Measurements from ENCODE around the gene CEP112. TPM values are rescaled to one million over a fixed set of nuclear protein-coding genes. Genes with fewer than 3 reads are reported as not detected.

The CEP112 gene
- total and polyA plus RNA-seq, 2 experiments from 2014 or later, result 4.0 to 4.3 TPM

DNA sequence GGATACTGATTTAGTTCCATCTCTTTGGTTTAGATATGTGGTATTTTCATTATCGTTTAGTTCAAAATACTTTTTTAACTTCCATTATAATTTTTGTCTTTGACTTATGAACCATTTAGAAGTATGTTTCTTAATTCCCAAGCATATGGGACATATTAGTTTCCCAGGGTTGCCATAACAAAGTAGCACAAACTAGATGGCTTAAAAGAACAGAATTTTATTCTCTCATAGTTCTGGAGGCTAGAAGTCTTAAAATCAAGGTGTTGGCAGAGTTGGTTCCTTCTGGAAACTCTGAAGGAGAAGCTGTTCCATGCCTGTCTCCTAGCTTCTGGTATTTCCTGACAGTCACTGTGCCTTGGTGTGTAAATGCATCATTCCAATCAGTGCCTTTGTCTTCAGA lies 339.0 kb downstream of the CEP112 start:
- Histone ChIP-seq H3K27me3 (ENCODE audit: insufficient read depth) (no peaks in the 10 kb centered on the region), H3F3A (replicated peaks; ENCODE audit: low read depth) (no peaks in the 10 kb centered on the region), H3K4me2 (no peak overlapping the region), H3K27ac (ENCODE audit: low read depth) (no peak overlapping the region), H3K4me1 (ENCODE audit: insufficient read depth) (no peaks in the 10 kb centered on the region), H3K9me2 (ENCODE audit: insufficient read depth) (peaks cover 4% of the 10 kb centered on the region; the same call in 1 of the 2 replicates), H3K79me2 (replicated peaks; ENCODE audit: insufficient read depth) (no peaks in the 10 kb centered on the region), H3K4me3 (no peak overlapping the region), H3K36me3 (ENCODE audit: insufficient read depth) (no peaks in the 10 kb centered on the region), H4K20me1 (replicated peaks; ENCODE audit: insufficient read depth) (no peaks in the 10 kb centered on the region), H2AFZ (no peak overlapping the region)
- DNase-seq (ENCODE audit: low spot score), result no peak
- H3K9me3 Mint-ChIP-seq, result no peaks in the 10 kb centered on the region
- no peaks in the 10 kb centered on the region for H3K27me3 Mint-ChIP-seq (ENCODE audit: insufficient read depth, low read depth, poor library complexity)
- H3K27ac Mint-ChIP-seq, result no peak overlapping the region
- no peak overlapping the region for H3K4me3 Mint-ChIP-seq
- H3K36me3 Mint-ChIP-seq (ENCODE audit: low read depth), result no peaks in the 10 kb centered on the region
- TF ChIP-seq JUNB (IDR thresholded peaks at IDR 0.05; ENCODE audit: unreplicated experiment) (no peak), POLR2AphosphoS5 (IDR thresholded peaks at IDR 0.05; ENCODE audit: low read depth) (no peak), ZNF114 (CRISPR knock-in tag; IDR thresholded peaks at IDR 0.05) (no peak), CREB1 (CRISPR knock-in tag; IDR thresholded peaks at IDR 0.05; ENCODE audit: low read depth) (no peak), NANOG (IDR thresholded peaks at IDR 0.05; ENCODE audit: borderline replicate concordance) (no peak), ZNF331 (CRISPR knock-in tag; IDR thresholded peaks at IDR 0.05; ENCODE audit: low read depth) (no peak), EZH2 (IDR thresholded peaks at IDR 0.05; ENCODE audit: low read depth, unreplicated experiment) (no peak), STAT1 (IDR thresholded peaks at IDR 0.05; ENCODE audit: unreplicated experiment) (no peak), EZH2phosphoT487 (IDR thresholded peaks at IDR 0.05; ENCODE audit: unreplicated experiment) (no peak)
- TF ChIP-seq, protein P1, sequence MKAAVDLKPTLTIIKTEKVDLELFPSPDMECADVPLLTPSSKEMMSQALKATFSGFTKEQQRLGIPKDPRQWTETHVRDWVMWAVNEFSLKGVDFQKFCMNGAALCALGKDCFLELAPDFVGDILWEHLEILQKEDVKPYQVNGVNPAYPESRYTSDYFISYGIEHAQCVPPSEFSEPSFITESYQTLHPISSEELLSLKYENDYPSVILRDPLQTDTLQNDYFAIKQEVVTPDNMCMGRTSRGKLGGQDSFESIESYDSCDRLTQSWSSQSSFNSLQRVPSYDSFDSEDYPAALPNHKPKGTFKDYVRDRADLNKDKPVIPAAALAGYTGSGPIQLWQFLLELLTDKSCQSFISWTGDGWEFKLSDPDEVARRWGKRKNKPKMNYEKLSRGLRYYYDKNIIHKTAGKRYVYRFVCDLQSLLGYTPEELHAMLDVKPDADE (IDR thresholded peaks at IDR 0.05), result no peak
- TF ChIP-seq, protein P2, sequence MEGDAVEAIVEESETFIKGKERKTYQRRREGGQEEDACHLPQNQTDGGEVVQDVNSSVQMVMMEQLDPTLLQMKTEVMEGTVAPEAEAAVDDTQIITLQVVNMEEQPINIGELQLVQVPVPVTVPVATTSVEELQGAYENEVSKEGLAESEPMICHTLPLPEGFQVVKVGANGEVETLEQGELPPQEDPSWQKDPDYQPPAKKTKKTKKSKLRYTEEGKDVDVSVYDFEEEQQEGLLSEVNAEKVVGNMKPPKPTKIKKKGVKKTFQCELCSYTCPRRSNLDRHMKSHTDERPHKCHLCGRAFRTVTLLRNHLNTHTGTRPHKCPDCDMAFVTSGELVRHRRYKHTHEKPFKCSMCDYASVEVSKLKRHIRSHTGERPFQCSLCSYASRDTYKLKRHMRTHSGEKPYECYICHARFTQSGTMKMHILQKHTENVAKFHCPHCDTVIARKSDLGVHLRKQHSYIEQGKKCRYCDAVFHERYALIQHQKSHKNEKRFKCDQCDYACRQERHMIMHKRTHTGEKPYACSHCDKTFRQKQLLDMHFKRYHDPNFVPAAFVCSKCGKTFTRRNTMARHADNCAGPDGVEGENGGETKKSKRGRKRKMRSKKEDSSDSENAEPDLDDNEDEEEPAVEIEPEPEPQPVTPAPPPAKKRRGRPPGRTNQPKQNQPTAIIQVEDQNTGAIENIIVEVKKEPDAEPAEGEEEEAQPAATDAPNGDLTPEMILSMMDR (conservative IDR thresholded peaks at IDR 0.05; ENCODE audit: low read depth in 2 of 2), result no peak
- TF ChIP-seq, protein P3, sequence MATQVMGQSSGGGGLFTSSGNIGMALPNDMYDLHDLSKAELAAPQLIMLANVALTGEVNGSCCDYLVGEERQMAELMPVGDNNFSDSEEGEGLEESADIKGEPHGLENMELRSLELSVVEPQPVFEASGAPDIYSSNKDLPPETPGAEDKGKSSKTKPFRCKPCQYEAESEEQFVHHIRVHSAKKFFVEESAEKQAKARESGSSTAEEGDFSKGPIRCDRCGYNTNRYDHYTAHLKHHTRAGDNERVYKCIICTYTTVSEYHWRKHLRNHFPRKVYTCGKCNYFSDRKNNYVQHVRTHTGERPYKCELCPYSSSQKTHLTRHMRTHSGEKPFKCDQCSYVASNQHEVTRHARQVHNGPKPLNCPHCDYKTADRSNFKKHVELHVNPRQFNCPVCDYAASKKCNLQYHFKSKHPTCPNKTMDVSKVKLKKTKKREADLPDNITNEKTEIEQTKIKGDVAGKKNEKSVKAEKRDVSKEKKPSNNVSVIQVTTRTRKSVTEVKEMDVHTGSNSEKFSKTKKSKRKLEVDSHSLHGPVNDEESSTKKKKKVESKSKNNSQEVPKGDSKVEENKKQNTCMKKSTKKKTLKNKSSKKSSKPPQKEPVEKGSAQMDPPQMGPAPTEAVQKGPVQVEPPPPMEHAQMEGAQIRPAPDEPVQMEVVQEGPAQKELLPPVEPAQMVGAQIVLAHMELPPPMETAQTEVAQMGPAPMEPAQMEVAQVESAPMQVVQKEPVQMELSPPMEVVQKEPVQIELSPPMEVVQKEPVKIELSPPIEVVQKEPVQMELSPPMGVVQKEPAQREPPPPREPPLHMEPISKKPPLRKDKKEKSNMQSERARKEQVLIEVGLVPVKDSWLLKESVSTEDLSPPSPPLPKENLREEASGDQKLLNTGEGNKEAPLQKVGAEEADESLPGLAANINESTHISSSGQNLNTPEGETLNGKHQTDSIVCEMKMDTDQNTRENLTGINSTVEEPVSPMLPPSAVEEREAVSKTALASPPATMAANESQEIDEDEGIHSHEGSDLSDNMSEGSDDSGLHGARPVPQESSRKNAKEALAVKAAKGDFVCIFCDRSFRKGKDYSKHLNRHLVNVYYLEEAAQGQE (IDR thresholded peaks at IDR 0.05; ENCODE audit: unreplicated experiment), result no peak
- TF ChIP-seq, protein P4, sequence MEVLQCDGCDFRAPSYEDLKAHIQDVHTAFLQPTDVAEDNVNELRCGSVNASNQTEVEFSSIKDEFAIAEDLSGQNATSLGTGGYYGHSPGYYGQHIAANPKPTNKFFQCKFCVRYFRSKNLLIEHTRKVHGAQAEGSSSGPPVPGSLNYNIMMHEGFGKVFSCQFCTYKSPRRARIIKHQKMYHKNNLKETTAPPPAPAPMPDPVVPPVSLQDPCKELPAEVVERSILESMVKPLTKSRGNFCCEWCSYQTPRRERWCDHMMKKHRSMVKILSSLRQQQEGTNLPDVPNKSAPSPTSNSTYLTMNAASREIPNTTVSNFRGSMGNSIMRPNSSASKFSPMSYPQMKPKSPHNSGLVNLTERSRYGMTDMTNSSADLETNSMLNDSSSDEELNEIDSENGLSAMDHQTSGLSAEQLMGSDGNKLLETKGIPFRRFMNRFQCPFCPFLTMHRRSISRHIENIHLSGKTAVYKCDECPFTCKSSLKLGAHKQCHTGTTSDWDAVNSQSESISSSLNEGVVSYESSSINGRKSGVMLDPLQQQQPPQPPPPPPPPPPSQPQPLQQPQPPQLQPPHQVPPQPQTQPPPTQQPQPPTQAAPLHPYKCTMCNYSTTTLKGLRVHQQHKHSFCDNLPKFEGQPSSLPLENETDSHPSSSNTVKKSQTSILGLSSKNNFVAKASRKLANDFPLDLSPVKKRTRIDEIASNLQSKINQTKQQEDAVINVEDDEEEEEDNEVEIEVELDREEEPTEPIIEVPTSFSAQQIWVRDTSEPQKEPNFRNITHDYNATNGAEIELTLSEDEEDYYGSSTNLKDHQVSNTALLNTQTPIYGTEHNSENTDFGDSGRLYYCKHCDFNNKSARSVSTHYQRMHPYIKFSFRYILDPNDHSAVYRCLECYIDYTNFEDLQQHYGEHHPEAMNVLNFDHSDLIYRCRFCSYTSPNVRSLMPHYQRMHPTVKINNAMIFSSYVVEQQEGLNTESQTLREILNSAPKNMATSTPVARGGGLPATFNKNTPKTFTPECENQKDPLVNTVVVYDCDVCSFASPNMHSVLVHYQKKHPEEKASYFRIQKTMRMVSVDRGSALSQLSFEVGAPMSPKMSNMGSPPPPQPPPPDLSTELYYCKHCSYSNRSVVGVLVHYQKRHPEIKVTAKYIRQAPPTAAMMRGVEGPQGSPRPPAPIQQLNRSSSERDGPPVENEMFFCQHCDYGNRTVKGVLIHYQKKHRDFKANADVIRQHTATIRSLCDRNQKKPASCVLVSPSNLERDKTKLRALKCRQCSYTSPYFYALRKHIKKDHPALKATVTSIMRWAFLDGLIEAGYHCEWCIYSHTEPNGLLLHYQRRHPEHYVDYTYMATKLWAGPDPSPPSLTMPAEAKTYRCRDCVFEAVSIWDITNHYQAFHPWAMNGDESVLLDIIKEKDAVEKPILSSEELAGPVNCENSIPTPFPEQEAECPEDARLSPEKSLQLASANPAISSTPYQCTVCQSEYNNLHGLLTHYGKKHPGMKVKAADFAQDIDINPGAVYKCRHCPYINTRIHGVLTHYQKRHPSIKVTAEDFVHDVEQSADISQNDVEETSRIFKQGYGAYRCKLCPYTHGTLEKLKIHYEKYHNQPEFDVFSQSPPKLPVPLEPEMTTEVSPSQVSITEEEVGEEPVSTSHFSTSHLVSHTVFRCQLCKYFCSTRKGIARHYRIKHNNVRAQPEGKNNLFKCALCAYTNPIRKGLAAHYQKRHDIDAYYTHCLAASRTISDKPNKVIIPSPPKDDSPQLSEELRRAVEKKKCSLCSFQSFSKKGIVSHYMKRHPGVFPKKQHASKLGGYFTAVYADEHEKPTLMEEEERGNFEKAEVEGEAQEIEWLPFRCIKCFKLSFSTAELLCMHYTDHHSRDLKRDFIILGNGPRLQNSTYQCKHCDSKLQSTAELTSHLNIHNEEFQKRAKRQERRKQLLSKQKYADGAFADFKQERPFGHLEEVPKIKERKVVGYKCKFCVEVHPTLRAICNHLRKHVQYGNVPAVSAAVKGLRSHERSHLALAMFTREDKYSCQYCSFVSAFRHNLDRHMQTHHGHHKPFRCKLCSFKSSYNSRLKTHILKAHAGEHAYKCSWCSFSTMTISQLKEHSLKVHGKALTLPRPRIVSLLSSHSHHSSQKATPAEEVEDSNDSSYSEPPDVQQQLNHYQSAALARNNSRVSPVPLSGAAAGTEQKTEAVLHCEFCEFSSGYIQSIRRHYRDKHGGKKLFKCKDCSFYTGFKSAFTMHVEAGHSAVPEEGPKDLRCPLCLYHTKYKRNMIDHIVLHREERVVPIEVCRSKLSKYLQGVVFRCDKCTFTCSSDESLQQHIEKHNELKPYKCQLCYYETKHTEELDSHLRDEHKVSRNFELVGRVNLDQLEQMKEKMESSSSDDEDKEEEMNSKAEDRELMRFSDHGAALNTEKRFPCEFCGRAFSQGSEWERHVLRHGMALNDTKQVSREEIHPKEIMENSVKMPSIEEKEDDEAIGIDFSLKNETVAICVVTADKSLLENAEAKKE (CRISPR knock-in tag; IDR thresholded peaks at IDR 0.05), result no peak
- peaks cover 4% of the 10 kb centered on the region; the same call in 2 of the 3 replicates for H3K4me1 Mint-ChIP-seq
- ATAC-seq, result no peak
